Erythroblast (primary cell): Measurements from ENCODE around the gene XPO5.

ENCODE experiments used
- GATA1 ChIP-seq: IDR thresholded peaks from 2 replicates; pipeline ENCODE4 v1.6.1; 2011; ENCODE audit warnings: low read depth, mild to moderate bottlenecking, control low read depth, low read length, moderate library complexity
- POLR2A ChIP-seq: IDR thresholded peaks from 2 replicates; pipeline ENCODE4 v1.6.1; 2011; ENCODE audit warnings: mild to moderate bottlenecking, low read length

GRCh38 chr6:43604174-43604573 lies 28.3 kb upstream of the XPO5 start:
- TF ChIP-seq POLR2A (no peak), GATA1 (no peak)
